ENCODE measurements around the gene CEP112. TPM values are rescaled to one million over a fixed set of nuclear protein-coding genes. Genes with fewer than 3 reads are reported as not detected.

The CEP112 gene
- total and polyA plus RNA-seq, 7 experiments from 2014 or later, result 0.08 to 2.5 (median 0.66) TPM; not detected in 1

DNA sequence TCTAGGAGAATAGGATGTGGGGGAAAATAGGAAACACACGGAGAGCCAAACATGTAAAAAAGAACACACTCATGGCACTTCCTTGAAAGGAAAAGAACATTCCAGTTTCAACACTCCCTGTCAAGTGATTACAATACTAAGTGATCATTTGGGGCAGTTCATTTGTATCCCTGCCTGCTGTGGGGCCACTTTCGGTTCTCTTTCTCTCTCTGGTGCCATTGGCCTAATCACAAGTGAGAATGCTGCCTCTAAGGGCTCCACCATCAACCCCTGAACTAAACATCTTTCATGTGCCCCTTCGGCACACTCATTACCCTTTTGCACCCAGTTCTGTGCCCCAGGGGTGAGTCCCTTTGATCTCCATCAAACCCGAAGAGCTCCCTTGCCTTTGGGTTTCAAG, 197.3 kb downstream of the CEP112 start:
- ChIA-PET CTCF (no interaction called here), POLR2A (no interaction called here)
- no peaks in the 10 kb centered on the region for H3K36me3 ChIP-seq (ENCODE audit: control insufficient read depth in 2 of 3, insufficient read depth in 3 of 3, low read length in 3 of 3)
- H3K4me3 ChIP-seq (ENCODE audit: low read length), result no peak overlapping the region
- H3K9me3 ChIP-seq (ENCODE audit: control insufficient read depth in 2 of 3, low read length in 3 of 3), result no peaks in the 10 kb centered on the region
- H3K27me3 Mint-ChIP-seq, result peaks cover 0 to 11% (median 0%) of the 10 kb centered on the region in 5 donors
- H3K4me3 Mint-ChIP-seq, result no peak overlapping the region
- no peaks in the 10 kb centered on the region for H3K36me3 Mint-ChIP-seq
- ATAC-seq (no peak), DNase-seq (no peak)
- H3K27ac Mint-ChIP-seq, result no peak overlapping the region
- no peaks in the 10 kb centered on the region for H3K4me1 ChIP-seq (ENCODE audit: control insufficient read depth in 2 of 2, insufficient read depth in 2 of 2, low read length in 2 of 2)
- no peaks in the 10 kb centered on the region for H3K4me1 Mint-ChIP-seq
- H3K9me3 Mint-ChIP-seq, result peaks cover 0 to 13% (median 2%) of the 10 kb centered on the region in 11 donors
- no peak overlapping the region for H3K27ac ChIP-seq (ENCODE audit: low read depth, low read length)
- intact Hi-C loops (cut with micrococcal nuclease), result loop anchor here in 1 of 2 donors (10.0 kb wide), 1 partner anchor 760 kb away; no protein-coding TSS in a partner anchor
- no peaks in the 10 kb centered on the region for H3K27me3 ChIP-seq (ENCODE audit: control insufficient read depth in 2 of 2, insufficient read depth in 2 of 2, low read length in 2 of 2)

DNA sequence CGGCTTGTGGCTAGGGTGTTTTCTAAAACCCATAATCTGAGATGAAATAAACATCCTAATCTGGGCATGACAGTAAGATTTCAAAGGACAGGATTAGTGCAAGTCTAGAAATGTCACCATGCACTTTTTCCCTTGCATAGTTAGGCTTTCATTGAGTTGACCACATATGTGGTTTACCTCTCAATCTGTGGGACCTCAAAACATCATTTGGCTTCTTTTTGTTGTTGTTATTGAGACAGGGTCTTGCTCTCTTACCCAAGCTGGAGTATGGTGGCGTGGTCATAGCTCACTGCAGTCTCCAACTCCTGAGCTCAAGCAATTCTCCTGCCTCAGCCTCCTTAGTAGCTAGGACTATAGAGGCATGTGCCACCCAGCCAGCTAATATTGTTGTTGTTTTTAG, 197.8 kb downstream of the CEP112 start:
- H3K9me3 Mint-ChIP-seq, result peaks cover 0 to 19% (median 4%) of the 10 kb centered on the region in 11 donors
- intact Hi-C loops (cut with micrococcal nuclease), result loop anchor here in 1 of 2 donors (10.0 kb wide), 1 partner anchor 759 kb away; no protein-coding TSS in a partner anchor
- H3K4me1 ChIP-seq (ENCODE audit: control insufficient read depth in 2 of 2, insufficient read depth in 2 of 2, low read length in 2 of 2), result no peaks in the 10 kb centered on the region
- no peak overlapping the region for H3K27ac Mint-ChIP-seq
- H3K27ac ChIP-seq (ENCODE audit: low read depth, low read length), result no peak overlapping the region
- no peaks in the 10 kb centered on the region for H3K9me3 ChIP-seq (ENCODE audit: control insufficient read depth in 2 of 3, low read length in 3 of 3)
- ChIA-PET CTCF (no interaction called here), POLR2A (no interaction called here)
- H3K27me3 Mint-ChIP-seq, result peaks cover 0 to 11% (median 0%) of the 10 kb centered on the region in 5 donors
- no peaks in the 10 kb centered on the region for H3K36me3 Mint-ChIP-seq
- no peaks in the 10 kb centered on the region for H3K27me3 ChIP-seq (ENCODE audit: control insufficient read depth in 2 of 2, insufficient read depth in 2 of 2, low read length in 2 of 2)
- H3K4me3 ChIP-seq (ENCODE audit: low read length), result no peak overlapping the region
- DNase-seq (no peak), ATAC-seq (no peak)
- H3K4me3 Mint-ChIP-seq, result no peak overlapping the region
- H3K4me1 Mint-ChIP-seq, result no peaks in the 10 kb centered on the region
- H3K36me3 ChIP-seq (ENCODE audit: control insufficient read depth in 2 of 3, insufficient read depth in 3 of 3, low read length in 3 of 3), result no peaks in the 10 kb centered on the region

DNA sequence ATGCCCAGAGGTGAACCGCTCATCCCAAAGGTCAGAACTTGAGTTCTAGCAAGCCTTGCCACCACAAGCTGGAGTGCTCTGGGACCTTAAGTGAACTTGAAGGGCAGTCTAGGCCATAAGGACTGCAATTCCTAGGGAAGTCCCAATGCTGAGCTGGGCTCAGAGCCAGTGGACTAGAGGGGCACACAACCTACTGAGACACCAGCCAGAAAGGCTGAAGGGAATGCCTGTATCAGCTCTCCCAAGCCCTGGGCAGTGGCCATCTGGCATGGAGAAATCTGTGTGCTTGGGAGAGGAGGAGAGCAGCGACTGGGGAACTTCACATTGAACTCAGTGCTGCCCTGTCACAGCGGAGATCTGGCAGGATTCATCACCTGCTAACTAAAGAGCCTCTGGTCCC, 201.3 kb downstream of the CEP112 start:
- no peak for DNase-seq
- Histone ChIP-seq H3K9me3 (ENCODE audit: control insufficient read depth in 2 of 3, low read length in 3 of 3) (peaks cover 0 to 9% (median 0%) of the 10 kb centered on the region in 3 experiments), H3K4me1 (ENCODE audit: control insufficient read depth in 2 of 2, insufficient read depth in 2 of 2, low read length in 2 of 2) (no peaks in the 10 kb centered on the region), H3K4me3 (ENCODE audit: low read length) (no peak overlapping the region), H3K36me3 (ENCODE audit: control insufficient read depth in 2 of 3, insufficient read depth in 3 of 3, low read length in 3 of 3) (no peaks in the 10 kb centered on the region), H3K27ac (ENCODE audit: low read depth, low read length) (no peak overlapping the region), H3K27me3 (ENCODE audit: control insufficient read depth in 2 of 2, insufficient read depth in 2 of 2, low read length in 2 of 2) (no peaks in the 10 kb centered on the region)
- H3K27me3 Mint-ChIP-seq, result peaks cover 0 to 13% (median 0%) of the 10 kb centered on the region in 5 donors
- peaks cover 0 to 10% (median 0%) of the 10 kb centered on the region in 5 donors for H3K36me3 Mint-ChIP-seq
- ChIA-PET POLR2A (no interaction called here), CTCF (no interaction called here)
- ATAC-seq, result no peak
- no peak overlapping the region for H3K27ac Mint-ChIP-seq
- intact Hi-C loops (cut with micrococcal nuclease), result loop anchor here in 1 of 2 donors (10.0 kb wide), 1 partner anchor 756 kb away; no protein-coding TSS in a partner anchor
- peaks cover 4 to 38% (median 14%) of the 10 kb centered on the region in 11 donors for H3K9me3 Mint-ChIP-seq
- no peaks in the 10 kb centered on the region for H3K4me1 Mint-ChIP-seq
- no peak overlapping the region for H3K4me3 Mint-ChIP-seq

DNA sequence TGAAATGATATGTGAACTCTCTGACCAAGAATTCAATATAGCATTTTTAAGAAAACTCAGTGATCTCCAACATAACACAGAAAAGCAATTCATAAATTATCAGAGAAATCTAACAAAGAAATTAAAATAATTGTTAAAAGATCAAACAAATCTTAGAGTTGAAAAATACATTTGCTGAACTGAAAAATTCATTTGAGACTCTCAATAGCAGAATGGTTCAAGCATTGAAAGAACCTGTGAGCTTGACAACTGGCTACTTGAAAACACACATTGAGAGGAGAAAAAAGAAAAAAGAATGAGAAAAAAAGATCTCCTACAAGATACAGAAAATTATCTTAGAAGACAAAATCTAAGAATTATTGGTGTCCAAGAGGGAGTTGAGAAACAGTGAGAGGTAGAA, 203.5 kb downstream of the CEP112 start:
- Histone ChIP-seq H3K4me3 (ENCODE audit: low read length) (no peak overlapping the region), H3K27ac (ENCODE audit: low read depth, low read length) (no peak overlapping the region), H3K4me1 (ENCODE audit: control insufficient read depth in 2 of 2, insufficient read depth in 2 of 2, low read length in 2 of 2) (no peaks in the 10 kb centered on the region), H3K9me3 (ENCODE audit: control insufficient read depth in 2 of 3, low read length in 3 of 3) (peaks cover 0 to 9% (median 0%) of the 10 kb centered on the region in 3 experiments), H3K27me3 (ENCODE audit: control insufficient read depth in 2 of 2, insufficient read depth in 2 of 2, low read length in 2 of 2) (no peaks in the 10 kb centered on the region), H3K36me3 (ENCODE audit: control insufficient read depth in 2 of 3, insufficient read depth in 3 of 3, low read length in 3 of 3) (no peaks in the 10 kb centered on the region)
- peaks cover 4 to 36% (median 19%) of the 10 kb centered on the region in 11 donors for H3K9me3 Mint-ChIP-seq
- ChIA-PET POLR2A (no interaction called here), CTCF (no interaction called here)
- H3K36me3 Mint-ChIP-seq, result peaks cover 0 to 10% (median 0%) of the 10 kb centered on the region in 5 donors
- H3K4me3 Mint-ChIP-seq, result no peak overlapping the region
- DNase-seq (no peak), ATAC-seq (no peak)
- H3K4me1 Mint-ChIP-seq, result no peaks in the 10 kb centered on the region
- intact Hi-C loops (cut with micrococcal nuclease), result loop anchor here in 1 of 2 donors (5.0 kb wide), 1 partner anchor 696 kb away; no protein-coding TSS in a partner anchor
- no peak overlapping the region for H3K27ac Mint-ChIP-seq
- peaks cover 0 to 16% (median 0%) of the 10 kb centered on the region in 5 donors for H3K27me3 Mint-ChIP-seq

DNA sequence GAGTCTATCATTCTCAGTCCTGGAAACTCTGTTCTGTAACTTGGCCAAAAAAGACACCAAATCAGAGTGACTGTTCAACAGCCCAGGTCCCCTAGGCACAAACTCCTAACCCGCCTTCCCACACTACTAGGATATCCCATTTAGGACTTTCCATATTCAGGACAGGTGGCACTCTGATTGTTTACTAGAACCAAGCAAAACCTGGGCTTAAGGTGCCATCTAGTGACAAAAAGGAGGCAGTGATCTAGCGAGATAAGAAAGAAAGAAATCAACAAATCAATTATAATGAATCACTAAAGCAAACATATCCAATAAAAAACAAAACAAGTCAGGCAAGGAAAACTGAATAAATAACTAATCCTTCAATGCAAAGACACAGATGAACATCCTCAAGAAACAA, 203.9 kb downstream of the CEP112 start:
- Histone ChIP-seq H3K9me3 (ENCODE audit: control insufficient read depth in 2 of 3, low read length in 3 of 3) (peaks cover 0 to 9% (median 0%) of the 10 kb centered on the region in 3 experiments), H3K27me3 (ENCODE audit: control insufficient read depth in 2 of 2, insufficient read depth in 2 of 2, low read length in 2 of 2) (no peaks in the 10 kb centered on the region), H3K27ac (ENCODE audit: low read depth, low read length) (no peak overlapping the region), H3K36me3 (ENCODE audit: control insufficient read depth in 2 of 3, insufficient read depth in 3 of 3, low read length in 3 of 3) (no peaks in the 10 kb centered on the region), H3K4me3 (ENCODE audit: low read length) (no peak overlapping the region), H3K4me1 (ENCODE audit: control insufficient read depth in 2 of 2, insufficient read depth in 2 of 2, low read length in 2 of 2) (no peaks in the 10 kb centered on the region)
- ATAC-seq, result no peak
- Mint-ChIP-seq H3K4me3 (no peak overlapping the region), H3K36me3 (peaks cover 0 to 10% (median 0%) of the 10 kb centered on the region in 5 donors), H3K4me1 (no peaks in the 10 kb centered on the region), H3K27me3 (peaks cover 0 to 15% (median 0%) of the 10 kb centered on the region in 5 donors), H3K27ac (no peak overlapping the region), H3K9me3 (peaks cover 4 to 36% (median 19%) of the 10 kb centered on the region in 11 donors)
- DNase-seq, result peak in 1 of 9 donors; percentile 5
- POLR2A ChIA-PET, result no interaction called here
- CTCF ChIA-PET, result no interaction called here
- intact Hi-C loops (cut with micrococcal nuclease), result loop anchor here in 1 of 2 donors (5.0 kb wide), 1 partner anchor 696 kb away; no protein-coding TSS in a partner anchor

DNA sequence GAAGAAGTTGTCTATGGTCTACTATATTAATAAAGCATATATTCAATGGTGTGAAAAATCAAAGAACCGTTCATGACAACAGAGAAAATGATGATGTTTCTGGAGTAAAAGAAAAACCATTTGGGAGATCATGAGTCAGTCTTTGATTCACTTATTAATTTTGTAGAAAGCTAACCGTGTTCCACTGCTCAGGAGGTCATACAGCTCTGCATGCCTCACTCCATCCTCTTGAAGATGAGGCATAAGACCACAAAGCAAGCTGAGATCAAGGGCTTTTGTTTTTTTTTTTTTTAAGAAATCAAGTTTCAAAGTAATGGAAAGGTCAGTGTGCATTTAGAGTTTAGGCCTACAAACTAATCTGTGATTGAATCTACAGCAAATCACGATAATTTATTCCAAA, 206.4 kb downstream of the CEP112 start:
- peaks cover 0 to 10% (median 0%) of the 10 kb centered on the region in 5 donors for H3K36me3 Mint-ChIP-seq
- no peaks in the 10 kb centered on the region for H3K4me1 Mint-ChIP-seq
- H3K9me3 Mint-ChIP-seq, result peaks cover 4 to 36% (median 19%) of the 10 kb centered on the region in 11 donors
- Histone ChIP-seq H3K27me3 (ENCODE audit: control insufficient read depth in 2 of 2, insufficient read depth in 2 of 2, low read length in 2 of 2) (no peaks in the 10 kb centered on the region), H3K4me3 (ENCODE audit: low read length) (no peak overlapping the region), H3K4me1 (ENCODE audit: control insufficient read depth in 2 of 2, insufficient read depth in 2 of 2, low read length in 2 of 2) (no peaks in the 10 kb centered on the region), H3K9me3 (ENCODE audit: control insufficient read depth in 2 of 3, low read length in 3 of 3) (peaks cover 0 to 9% (median 0%) of the 10 kb centered on the region in 3 experiments), H3K36me3 (ENCODE audit: control insufficient read depth in 2 of 3, insufficient read depth in 3 of 3, low read length in 3 of 3) (no peaks in the 10 kb centered on the region), H3K27ac (ENCODE audit: low read depth, low read length) (no peak overlapping the region)
- ATAC-seq, result no peak
- CTCF ChIA-PET, result interaction anchor here (0.8 kb wide), 1 partner anchor 163 kb away, joined by 3 read pairs; no protein-coding TSS in a partner anchor
- POLR2A ChIA-PET, result interaction anchor here (0.7 kb wide), 1 partner anchor 988 kb away, joined by 3 read pairs; no protein-coding TSS in a partner anchor
- H3K4me3 Mint-ChIP-seq, result no peak overlapping the region
- H3K27me3 Mint-ChIP-seq, result peaks cover 0 to 13% (median 5%) of the 10 kb centered on the region in 5 donors
- DNase-seq, result no peak
- intact Hi-C loops (cut with micrococcal nuclease), result loop anchor here in 1 of 2 donors (5.0 kb wide), 1 partner anchor 693 kb away; no protein-coding TSS in a partner anchor
- no peak overlapping the region for H3K27ac Mint-ChIP-seq

DNA sequence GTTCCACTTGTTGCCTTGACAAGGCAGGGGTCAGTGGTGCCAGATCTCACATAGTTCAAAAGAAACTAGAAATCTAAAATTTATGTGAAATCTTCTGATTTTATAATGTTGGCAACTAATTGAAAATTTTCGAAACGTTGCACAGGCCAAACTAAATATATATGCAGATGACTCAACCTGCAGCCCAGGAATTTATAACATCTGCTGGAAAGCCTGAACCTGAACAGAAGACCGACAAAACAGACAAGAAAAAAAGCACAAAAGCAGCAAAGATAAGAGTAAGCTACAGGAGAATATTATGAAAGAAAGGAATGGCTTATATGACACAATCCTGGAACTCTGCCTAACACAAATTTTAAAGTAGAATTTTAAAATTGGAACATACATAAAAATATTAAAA, 207.6 kb downstream of the CEP112 start:
- no peaks in the 10 kb centered on the region for H3K4me1 ChIP-seq (ENCODE audit: control insufficient read depth in 2 of 2, insufficient read depth in 2 of 2, low read length in 2 of 2)
- H3K4me3 ChIP-seq (ENCODE audit: low read length), result no peak overlapping the region
- no peak overlapping the region for H3K27ac ChIP-seq (ENCODE audit: low read depth, low read length)
- H3K27me3 ChIP-seq (ENCODE audit: control insufficient read depth in 2 of 2, insufficient read depth in 2 of 2, low read length in 2 of 2), result no peaks in the 10 kb centered on the region
- H3K36me3 ChIP-seq (ENCODE audit: control insufficient read depth in 2 of 3, insufficient read depth in 3 of 3, low read length in 3 of 3), result no peaks in the 10 kb centered on the region
- DNase-seq, result no peak
- H3K9me3 ChIP-seq (ENCODE audit: control insufficient read depth in 2 of 3, low read length in 3 of 3), result peaks cover 0 to 9% (median 0%) of the 10 kb centered on the region in 3 experiments
- H3K27me3 Mint-ChIP-seq, result peaks cover 0 to 13% (median 7%) of the 10 kb centered on the region in 5 donors
- H3K27ac Mint-ChIP-seq, result no peak overlapping the region
- intact Hi-C loops (cut with micrococcal nuclease), result no loop called here
- ATAC-seq, result no peak
- H3K4me1 Mint-ChIP-seq, result no peaks in the 10 kb centered on the region
- H3K36me3 Mint-ChIP-seq, result peaks cover 0 to 10% (median 0%) of the 10 kb centered on the region in 5 donors
- H3K9me3 Mint-ChIP-seq, result peaks cover 4 to 25% (median 17%) of the 10 kb centered on the region in 11 donors
- ChIA-PET CTCF (no interaction called here), POLR2A (no interaction called here)
- no peak overlapping the region for H3K4me3 Mint-ChIP-seq
